T-helper 17 cell (primary cell): Measurements from ENCODE around the gene ETS1. TPM values are rescaled to one million over a fixed set of nuclear protein-coding genes. Genes with fewer than 3 reads are reported as not detected.

Experiments used
- total RNA-seq, 4 donors: library from RNA in 2 of 4; stranded (reverse) in 2 of 4; gene quantifications; one replicate each; pipeline ENCODE4 v1.2.3 and lab custom pipeline; 2022 to 2026

ETS1 gene
- total RNA-seq, 2 donors from 2014 or later, result 670 to 745 TPM

Other genes starting within 250 kb of the ETS1 start
- 100 to 1,000 TPM; 113 to 117 TPM for gene FLI1, start 106.5 kb upstream of the ETS1 start, total RNA-seq